ENCODE results near the gene MTCL1. TPM values are rescaled to one million over a fixed set of nuclear protein-coding genes. Genes with fewer than 3 reads are reported as not detected.

MTCL1 gene
- total RNA-seq, 1 donor from 2014 or later, result 2.9 TPM

GRCh38 chr18:8695932-8696517, 9.3 kb upstream of the MTCL1 start:
- intact Hi-C loops (cut with micrococcal nuclease), result loop anchor here (1.0 to 5.0 kb wide), 7 partner anchors 42 to 453 kb away; no protein-coding TSS in a partner anchor
- peaks cover 12% of the 10 kb centered on the region for H3K4me1 Mint-ChIP-seq
- no peaks in the 10 kb centered on the region for H3K27me3 Mint-ChIP-seq
- ATAC-seq (ENCODE audit: low read depth), result peak; percentile 91
- TF ChIP-seq CTCF (IDR thresholded peaks at IDR 0.05), result no peak
- no peaks in the 10 kb centered on the region for H3K9me3 Mint-ChIP-seq
- H3K27ac Mint-ChIP-seq, result peak overlapping the region; percentile 43
- no peak for DNase-seq
- H3K4me3 Mint-ChIP-seq, result peak overlapping the region; percentile 12
- no peaks in the 10 kb centered on the region for H3K36me3 Mint-ChIP-seq (ENCODE audit: low read depth)
- ChIA-PET POLR2A (interaction anchor here (0.5 to 0.8 kb wide), 3 partner anchors 11 to 1015 kb away, joined by 3 to 13 read pairs (median 11); no protein-coding TSS in a partner anchor), CTCF (interaction anchor here (0.9 to 3.7 kb wide), 12 partner anchors 9 to 452 kb away, joined by 3 to 49 read pairs (median 4); partner anchors contain the start of gene MTCL1)

GRCh38 chr18:8696749-8697211, 8.6 kb upstream of the MTCL1 start:
- Mint-ChIP-seq H3K36me3 (ENCODE audit: low read depth) (no peaks in the 10 kb centered on the region), H3K9me3 (no peaks in the 10 kb centered on the region), H3K4me1 (peaks cover 12% of the 10 kb centered on the region), H3K27ac (no peak overlapping the region), H3K27me3 (no peaks in the 10 kb centered on the region), H3K4me3 (no peak overlapping the region)
- ChIA-PET CTCF (interaction anchor here (0.6 to 3.7 kb wide), 20 partner anchors 8 to 820 kb away, joined by 3 to 49 read pairs (median 4); partner anchors contain the start of gene MTCL1), POLR2A (interaction anchor here (0.5 to 0.9 kb wide), 6 partner anchors 10 to 1014 kb away, joined by 3 to 13 read pairs (median 4); no protein-coding TSS in a partner anchor)
- DNase-seq, result peak; percentile 74
- intact Hi-C loops (cut with micrococcal nuclease), result loop anchor here (1.0 to 5.0 kb wide), 7 partner anchors 42 to 452 kb away; no protein-coding TSS in a partner anchor
- peak; percentile 62 for TF ChIP-seq CTCF (IDR thresholded peaks at IDR 0.05)
- ATAC-seq (ENCODE audit: low read depth), result peak; percentile 82

GRCh38 chr18:8699126-8699525, 6.2 kb upstream of the MTCL1 start:
- intact Hi-C loops (cut with micrococcal nuclease), result loop anchor here (5.0 kb wide), 1 partner anchor 363 kb away; no protein-coding TSS in a partner anchor
- H3K9me3 Mint-ChIP-seq, result no peaks in the 10 kb centered on the region
- ATAC-seq (ENCODE audit: low read depth), result no peak
- H3K36me3 Mint-ChIP-seq (ENCODE audit: low read depth), result no peaks in the 10 kb centered on the region
- CTCF ChIA-PET, result no interaction called here
- peaks cover 15% of the 10 kb centered on the region for H3K4me1 Mint-ChIP-seq
- POLR2A ChIA-PET, result no interaction called here
- H3K27ac Mint-ChIP-seq, result no peak overlapping the region
- TF ChIP-seq CTCF (IDR thresholded peaks at IDR 0.05), result no peak
- DNase-seq, result no peak
- no peak overlapping the region for H3K4me3 Mint-ChIP-seq
- peaks cover 8% of the 10 kb centered on the region for H3K27me3 Mint-ChIP-seq

GRCh38 chr18:8699948-8700347, 5.4 kb upstream of the MTCL1 start:
- ChIA-PET POLR2A (no interaction called here), CTCF (interaction anchor here (1.0 kb wide), 1 partner anchor 288 kb away, joined by 4 read pairs; no protein-coding TSS in a partner anchor)
- DNase-seq (no peak), ATAC-seq (ENCODE audit: low read depth) (no peak)
- Mint-ChIP-seq H3K36me3 (ENCODE audit: low read depth) (peaks cover 4% of the 10 kb centered on the region), H3K27ac (no peak overlapping the region), H3K27me3 (peaks cover 10% of the 10 kb centered on the region), H3K4me3 (no peak overlapping the region), H3K4me1 (peaks cover 22% of the 10 kb centered on the region), H3K9me3 (no peaks in the 10 kb centered on the region)
- no peak for TF ChIP-seq CTCF (IDR thresholded peaks at IDR 0.05)
- intact Hi-C loops (cut with micrococcal nuclease), result loop anchor here (5.0 to 10.0 kb wide), 2 partner anchors 362 to 915 kb away; partner anchors contain the start of gene PPP4R1

- Mint-ChIP-seq H3K36me3 (ENCODE audit: low read depth) (peaks cover 4% of the 10 kb centered on the region), H3K27ac (no peak overlapping the region), H3K4me3 (no peak overlapping the region), H3K4me1 (peaks cover 14% of the 10 kb centered on the region), H3K9me3 (no peaks in the 10 kb centered on the region), H3K27me3 (peaks cover 10% of the 10 kb centered on the region)
- intact Hi-C loops (cut with micrococcal nuclease), result loop anchor here (10.0 kb wide), 1 partner anchor 913 kb away; the partner anchor contains the start of gene PPP4R1
- DNase-seq, result no peak
- CTCF ChIA-PET, result no interaction called here
- ATAC-seq (ENCODE audit: low read depth), result no peak
- TF ChIP-seq CTCF (IDR thresholded peaks at IDR 0.05), result no peak
- POLR2A ChIA-PET, result no interaction called here
Observed at GRCh38 chr18:8701546-8702118, 3.7 kb upstream of the MTCL1 start.
